PC-3 (cell line): Measurements from ENCODE around the gene CMPK1. TPM values are rescaled to one million over a fixed set of nuclear protein-coding genes. Genes with fewer than 3 reads are reported as not detected.

Experiments used
- ATAC-seq: fragments of 200-7000 bp; cut with Tn5 transposase; 2 replicates; pipeline ENCODE4 v1.9.1; 2020; ENCODE audit warnings: mild to moderate bottlenecking, moderate library complexity
- BruUV-seq: library from RNA; stranded (reverse); fragments of 400-500 nt; replicated peaks from 2 replicates; lab custom pipeline; 2021; lab: Mats Ljungman, UMichigan
- CTCF ChIA-PET: fragments of 300-600 bp; sonication (Branson Sonifier 250); formaldehyde crosslinking; loops from one replicate; lab custom pipeline; 2022; ENCODE audit warnings: antibody characterized with exemption; lab: Charles Lee
- POLR2A ChIA-PET: fragments of 300-600 bp; sonication (Branson Sonifier 250); formaldehyde crosslinking; loops from one replicate; lab custom pipeline; 2022; ENCODE audit warnings: antibody characterized with exemption; ENCODE audit not compliant: unreplicated experiment; lab: Charles Lee
- DNase-seq: peaks from one replicate; pipeline ENCODE4 v3.0.0-alpha.2; 2015
- H2AFZ ChIP-seq: fragments of 300-600 bp; sonication (generic); 2 replicates; pipeline ENCODE4 v1.6.0; 2016; ENCODE audit warnings: antibody characterized with exemption, low read length
- H3F3A ChIP-seq: fragments of 300-600 bp; sonication (generic); one replicate; pipeline ENCODE4 v1.6.0; 2017; ENCODE audit warnings: antibody characterized with exemption, low read length, control low read depth, mild to moderate bottlenecking; ENCODE audit not compliant: unreplicated experiment
- H3K27ac ChIP-seq: fragments of 300-600 bp; sonication (generic); 2 replicates; pipeline ENCODE4 v1.5.1; 2016; ENCODE audit warnings: mild to moderate bottlenecking, low read length
- H3K27me3 ChIP-seq: fragments of 300-600 bp; sonication (generic); 2 replicates; pipeline ENCODE4 v1.6.1; 2016; ENCODE audit warnings: low read length, mixed read lengths
- H3K36me3 ChIP-seq: fragments of 300-600 bp; sonication (generic); 2 replicates; pipeline ENCODE4 v1.6.1; 2016; ENCODE audit warnings: low read depth, mixed run types, low read length, mixed read lengths
- H3K4me1 ChIP-seq: fragments of 300-600 bp; sonication (generic); 2 replicates; pipeline ENCODE4 v1.5.1; 2016; ENCODE audit warnings: low read length; ENCODE audit not compliant: insufficient read depth
- H3K4me2 ChIP-seq: fragments of 300-600 bp; sonication (generic); 2 replicates; pipeline ENCODE4 v1.6.0; 2016; ENCODE audit warnings: low read length
- H3K4me3 ChIP-seq: fragments of 300-600 bp; sonication (generic); 2 replicates; pipeline ENCODE4 v1.5.1; 2016; ENCODE audit warnings: mild to moderate bottlenecking, low read length, mixed read lengths
- H3K79me2 ChIP-seq: fragments of 300-600 bp; sonication (generic); 2 replicates; pipeline ENCODE4 v1.6.1; 2017; ENCODE audit warnings: low read length, mixed read lengths
- H3K9ac ChIP-seq: fragments of 300-600 bp; sonication (generic); 2 replicates; pipeline ENCODE4 v1.6.0; 2016; ENCODE audit warnings: mild to moderate bottlenecking, low read length
- H3K9me2 ChIP-seq: fragments of 300-600 bp; sonication (generic); replicated peaks from 2 replicates; pipeline ENCODE4 v1.6.1; 2016; ENCODE audit warnings: mixed run types, low read length, mixed read lengths
- H3K9me3 ChIP-seq: fragments of 300-600 bp; sonication (generic); 2 replicates; pipeline ENCODE4 v1.6.1; 2016; ENCODE audit warnings: low read length, mixed read lengths
- H4K20me1 ChIP-seq: fragments of 300-600 bp; sonication (generic); 2 replicates; pipeline ENCODE4 v1.6.1; 2016; ENCODE audit warnings: low read length, mixed read lengths
- CTCF ChIP-seq: fragments of 300-600 bp; sonication (generic); conservative IDR thresholded peaks from 2 replicates; pipeline ENCODE4 v1.5.1; 2017; ENCODE audit warnings: antibody characterized with exemption, low read depth, mild to moderate bottlenecking, low read length
- EZH2 ChIP-seq: fragments of 300-600 bp; sonication (generic); IDR thresholded peaks from one replicate; pipeline ENCODE4 v1.6.1; 2017; ENCODE audit warnings: antibody characterized with exemption, mild to moderate bottlenecking, low read length; ENCODE audit not compliant: unreplicated experiment
- EZH2phosphoT487 ChIP-seq: fragments of 300-600 bp; sonication (generic); IDR thresholded peaks from 2 replicates; pipeline ENCODE4 v1.6.1; 2018; ENCODE audit warnings: mild to moderate bottlenecking, antibody characterized with exemption, low read length, borderline replicate concordance
- intact Hi-C: fragments of 100-400 bp; cut with micrococcal nuclease; formaldehyde crosslinking; loops from 2 replicates; pipeline ENCODE4 v1.9.0; 2023
- total RNA-seq: library from RNA; depleted of rRNA; stranded (reverse); fragments of >200 nt; gene quantifications from 2 replicates; pipeline ENCODE4 v1.2.3, GENCODE V29; 2014

The CMPK1 gene
- total RNA-seq, 1 experiment from 2014 or later = 86.2 TPM

GRCh38 chr1:47409311-47410067 lies 75.9 kb downstream of the CMPK1 start:
- intact Hi-C loops = no loop called here
- H3K9me2 ChIP-seq = no peaks in the 10 kb centered on the region
- no peaks in the 10 kb centered on the region for H3K36me3 ChIP-seq
- H3K79me2 ChIP-seq = no peaks in the 10 kb centered on the region
- TF ChIP-seq CTCF (no peak), EZH2 (no peak), EZH2phosphoT487 (no peak)
- H3K27ac ChIP-seq = no peak overlapping the region
- no peaks in the 10 kb centered on the region for H3K4me1 ChIP-seq
- ATAC-seq (no peak), DNase-seq (no peak)
- no TSS peak for BruUV-seq
- no peak overlapping the region for H3K4me2 ChIP-seq
- H4K20me1 ChIP-seq = no peaks in the 10 kb centered on the region
- ChIA-PET POLR2A (no interaction called here), CTCF (no interaction called here)
- no peaks in the 10 kb centered on the region for H3F3A ChIP-seq
- H3K4me3 ChIP-seq = no peak overlapping the region
- H3K27me3 ChIP-seq = no peaks in the 10 kb centered on the region
- no peak overlapping the region for H3K9ac ChIP-seq
- H3K9me3 ChIP-seq = no peaks in the 10 kb centered on the region
- H2AFZ ChIP-seq = no peak overlapping the region

- ChIA-PET CTCF (no interaction called here), POLR2A (no interaction called here)
- H3K4me1 ChIP-seq = no peaks in the 10 kb centered on the region
- no TSS peak for BruUV-seq
- H3K9ac ChIP-seq = no peak overlapping the region
- H3F3A ChIP-seq = no peaks in the 10 kb centered on the region
- H3K79me2 ChIP-seq = no peaks in the 10 kb centered on the region
- H3K27me3 ChIP-seq = no peaks in the 10 kb centered on the region
- ATAC-seq = no peak
- intact Hi-C loops = no loop called here
- H3K4me3 ChIP-seq = no peak overlapping the region
- H2AFZ ChIP-seq = no peak overlapping the region
- H3K4me2 ChIP-seq = no peak overlapping the region
- no peaks in the 10 kb centered on the region for H3K9me3 ChIP-seq
- H3K36me3 ChIP-seq = no peaks in the 10 kb centered on the region
- H3K27ac ChIP-seq = no peak overlapping the region
- no peaks in the 10 kb centered on the region for H3K9me2 ChIP-seq
- TF ChIP-seq EZH2phosphoT487 (no peak), EZH2 (no peak), CTCF (no peak)
- DNase-seq = no peak
- H4K20me1 ChIP-seq = no peaks in the 10 kb centered on the region
Measured at GRCh38 chr1:47410068-47410455, 76.5 kb downstream of the CMPK1 start.

- Histone ChIP-seq H3K27ac (no peak overlapping the region), H4K20me1 (no peaks in the 10 kb centered on the region), H3K9me2 (no peaks in the 10 kb centered on the region), H3F3A (no peaks in the 10 kb centered on the region), H2AFZ (no peak overlapping the region), H3K4me2 (no peak overlapping the region), H3K9me3 (no peaks in the 10 kb centered on the region), H3K27me3 (no peaks in the 10 kb centered on the region), H3K36me3 (no peaks in the 10 kb centered on the region), H3K79me2 (no peaks in the 10 kb centered on the region), H3K4me1 (no peaks in the 10 kb centered on the region), H3K4me3 (no peak overlapping the region), H3K9ac (no peak overlapping the region)
- DNase-seq = no peak
- no peak for ATAC-seq
- TF ChIP-seq CTCF (no peak), EZH2phosphoT487 (no peak), EZH2 (no peak)
- ChIA-PET CTCF (no interaction called here), POLR2A (no interaction called here)
- intact Hi-C loops = no loop called here
- no TSS peak for BruUV-seq
Measured at GRCh38 chr1:47411436-47411835, 77.8 kb downstream of the CMPK1 start.
